Esophagus squamous epithelium (tissue), 4 donors: ENCODE measurements around the gene SH3RF1.

ENCODE experiments used
- CTCF ChIP-seq, 6 experiments: fragments of 450-650 bp in 4 of 6; fragments of 200-600 bp in 2 of 6; sonication (generic) in 2 of 6; IDR thresholded peaks; one replicate each; pipeline ENCODE4 v1.5.1; 2016 to 2019; ENCODE audit warnings: antibody characterized with exemption in 6 of 6, mild to moderate bottlenecking in 4 of 6, moderate library complexity in 4 of 6
- POLR2A ChIP-seq, 4 donors: fragments of 450-650 bp; IDR thresholded peaks; one replicate each; pipeline ENCODE4 v1.6.1; 2017; ENCODE audit warnings: antibody characterized with exemption in 4 of 4, mild to moderate bottlenecking in 4 of 4, moderate library complexity in 3 of 4

- TF ChIP-seq CTCF (IDR thresholded peaks at IDR 0.05) (no peak), POLR2A (IDR thresholded peaks at IDR 0.05) (no peak)
Measured at GRCh38 chr4:169228076-169228475, 42.7 kb downstream of the SH3RF1 start.
